KMS-11 (cell line): ENCODE measurements around the gene ETV7.

Experiments used
- H2AFZ ChIP-seq: fragments of 200-600 bp; sonication (generic); 2 replicates; pipeline ENCODE4 v1.6.1; 2016; ENCODE audit warnings: antibody characterized with exemption, mixed run types, low read depth
- H3K27ac ChIP-seq: fragments of 200-600 bp; sonication (generic); 2 replicates; pipeline ENCODE4 v1.6.1; 2016; ENCODE audit warnings: mild to moderate bottlenecking, mixed run types
- H3K27me3 ChIP-seq: fragments of 200-600 bp; sonication (generic); 2 replicates; pipeline ENCODE4 v1.6.1; 2017; ENCODE audit warnings: mild to moderate bottlenecking, low read depth, mixed run types, moderate library complexity; ENCODE audit not compliant: insufficient read depth
- H3K36me3 ChIP-seq: fragments of 200-600 bp; sonication (generic); 2 replicates; pipeline ENCODE4 v1.6.1; 2017; ENCODE audit warnings: mild to moderate bottlenecking, mixed run types; ENCODE audit not compliant: insufficient read depth
- H3K4me1 ChIP-seq: fragments of 200-600 bp; sonication (generic); 2 replicates; pipeline ENCODE4 v1.6.1; 2016; ENCODE audit warnings: mild to moderate bottlenecking, low read depth, mixed run types; ENCODE audit not compliant: poor library complexity, severe bottlenecking
- H3K4me2 ChIP-seq: fragments of 200-600 bp; sonication (generic); 2 replicates; pipeline ENCODE4 v1.7.0; 2016; ENCODE audit warnings: mild to moderate bottlenecking, mixed run types
- H3K4me3 ChIP-seq: fragments of 200-600 bp; sonication (generic); IDR thresholded peaks from 2 replicates; pipeline ENCODE4 v1.6.1; 2017; ENCODE audit warnings: low read depth, low read length, mixed read lengths; ENCODE audit not compliant: insufficient read depth
- H3K79me2 ChIP-seq: fragments of 200-600 bp; sonication (generic); 2 replicates; pipeline ENCODE4 v1.6.1; 2016; ENCODE audit warnings: low read depth, mixed run types; ENCODE audit not compliant: insufficient read depth
- H3K9ac ChIP-seq: fragments of 200-600 bp; sonication (generic); 2 replicates; pipeline ENCODE4 v1.6.1; 2016; ENCODE audit warnings: mild to moderate bottlenecking, mixed run types
- H4K20me1 ChIP-seq: fragments of 200-600 bp; sonication (generic); 2 replicates; pipeline ENCODE4 v1.6.1; 2016; ENCODE audit warnings: mild to moderate bottlenecking, mixed run types; ENCODE audit not compliant: insufficient read depth
- CTCF ChIP-seq: fragments of 200-600 bp; sonication (generic); conservative IDR thresholded peaks from 2 replicates; pipeline ENCODE4 v1.6.1; 2017; ENCODE audit warnings: low read depth, mild to moderate bottlenecking, antibody characterized with exemption, low read length, moderate library complexity, mixed read lengths

The ETV7 gene

GRCh38 chr6:36333171-36333895 lies 54.1 kb downstream of the ETV7 start:
- no peak for TF ChIP-seq CTCF
- Histone ChIP-seq H2AFZ (no peak overlapping the region), H3K27me3 (no peaks in the 10 kb centered on the region), H3K4me3 (no peak overlapping the region), H3K27ac (no peak overlapping the region), H3K79me2 (no peaks in the 10 kb centered on the region), H3K4me2 (no peak overlapping the region), H3K36me3 (no peaks in the 10 kb centered on the region), H4K20me1 (no peaks in the 10 kb centered on the region), H3K9ac (no peak overlapping the region), H3K4me1 (peaks cover 8% of the 10 kb centered on the region)

GRCh38 chr6:36331381-36331780 lies 56.1 kb downstream of the ETV7 start:
- Histone ChIP-seq H2AFZ (no peak overlapping the region), H3K4me2 (no peak overlapping the region), H3K27me3 (no peaks in the 10 kb centered on the region), H3K27ac (no peak overlapping the region), H3K79me2 (no peaks in the 10 kb centered on the region), H4K20me1 (no peaks in the 10 kb centered on the region), H3K9ac (no peak overlapping the region), H3K36me3 (no peaks in the 10 kb centered on the region), H3K4me1 (no peaks in the 10 kb centered on the region), H3K4me3 (no peak overlapping the region)
- no peak for TF ChIP-seq CTCF

GRCh38 chr6:36330366-36330765 lies 57.1 kb downstream of the ETV7 start:
- no peak overlapping the region for H3K4me3 ChIP-seq
- H2AFZ ChIP-seq: no peak overlapping the region

GRCh38 chr6:36329798-36330291 lies 57.6 kb downstream of the ETV7 start:
- Histone ChIP-seq H3K79me2 (no peaks in the 10 kb centered on the region), H3K27me3 (no peaks in the 10 kb centered on the region), H2AFZ (no peak overlapping the region), H4K20me1 (no peaks in the 10 kb centered on the region), H3K27ac (no peak overlapping the region), H3K9ac (no peak overlapping the region), H3K4me2 (no peak overlapping the region), H3K4me3 (no peak overlapping the region), H3K4me1 (no peaks in the 10 kb centered on the region), H3K36me3 (no peaks in the 10 kb centered on the region)
- no peak for TF ChIP-seq CTCF

More at GRCh38 chr6:36330366-36330765, 57.1 kb downstream of the ETV7 start:
- Histone ChIP-seq H3K36me3 (no peaks in the 10 kb centered on the region), H4K20me1 (no peaks in the 10 kb centered on the region), H3K9ac (no peak overlapping the region), H3K4me1 (no peaks in the 10 kb centered on the region), H3K27ac (no peak overlapping the region), H3K79me2 (no peaks in the 10 kb centered on the region), H3K4me2 (no peak overlapping the region), H3K27me3 (no peaks in the 10 kb centered on the region)
- no peak for TF ChIP-seq CTCF
